Measurements from ENCODE around the gene TNIK. TPM values are rescaled to one million over a fixed set of nuclear protein-coding genes. Genes with fewer than 3 reads are reported as not detected.

The TNIK gene
- total RNA-seq, 1 donor from 2014 or later, result 38.1 TPM

- no peak for DNase-seq (ENCODE audit: extremely low spot score, unreplicated experiment)
- no peak overlapping the region for H3K27ac Mint-ChIP-seq
- TF ChIP-seq, protein P1, sequence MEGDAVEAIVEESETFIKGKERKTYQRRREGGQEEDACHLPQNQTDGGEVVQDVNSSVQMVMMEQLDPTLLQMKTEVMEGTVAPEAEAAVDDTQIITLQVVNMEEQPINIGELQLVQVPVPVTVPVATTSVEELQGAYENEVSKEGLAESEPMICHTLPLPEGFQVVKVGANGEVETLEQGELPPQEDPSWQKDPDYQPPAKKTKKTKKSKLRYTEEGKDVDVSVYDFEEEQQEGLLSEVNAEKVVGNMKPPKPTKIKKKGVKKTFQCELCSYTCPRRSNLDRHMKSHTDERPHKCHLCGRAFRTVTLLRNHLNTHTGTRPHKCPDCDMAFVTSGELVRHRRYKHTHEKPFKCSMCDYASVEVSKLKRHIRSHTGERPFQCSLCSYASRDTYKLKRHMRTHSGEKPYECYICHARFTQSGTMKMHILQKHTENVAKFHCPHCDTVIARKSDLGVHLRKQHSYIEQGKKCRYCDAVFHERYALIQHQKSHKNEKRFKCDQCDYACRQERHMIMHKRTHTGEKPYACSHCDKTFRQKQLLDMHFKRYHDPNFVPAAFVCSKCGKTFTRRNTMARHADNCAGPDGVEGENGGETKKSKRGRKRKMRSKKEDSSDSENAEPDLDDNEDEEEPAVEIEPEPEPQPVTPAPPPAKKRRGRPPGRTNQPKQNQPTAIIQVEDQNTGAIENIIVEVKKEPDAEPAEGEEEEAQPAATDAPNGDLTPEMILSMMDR (conservative IDR thresholded peaks at IDR 0.05), result no peak
- no peaks in the 10 kb centered on the region for H3K4me1 Mint-ChIP-seq (ENCODE audit: unreplicated experiment)
- no peaks in the 10 kb centered on the region for H3K27me3 Mint-ChIP-seq
- H3K36me3 Mint-ChIP-seq, result no peaks in the 10 kb centered on the region
- H3K9me3 Mint-ChIP-seq, result no peaks in the 10 kb centered on the region
- no peak overlapping the region for H3K4me3 Mint-ChIP-seq
Measured at GRCh38 chr3:171491361-171491760, 31.2 kb upstream of the TNIK start.

DNA sequence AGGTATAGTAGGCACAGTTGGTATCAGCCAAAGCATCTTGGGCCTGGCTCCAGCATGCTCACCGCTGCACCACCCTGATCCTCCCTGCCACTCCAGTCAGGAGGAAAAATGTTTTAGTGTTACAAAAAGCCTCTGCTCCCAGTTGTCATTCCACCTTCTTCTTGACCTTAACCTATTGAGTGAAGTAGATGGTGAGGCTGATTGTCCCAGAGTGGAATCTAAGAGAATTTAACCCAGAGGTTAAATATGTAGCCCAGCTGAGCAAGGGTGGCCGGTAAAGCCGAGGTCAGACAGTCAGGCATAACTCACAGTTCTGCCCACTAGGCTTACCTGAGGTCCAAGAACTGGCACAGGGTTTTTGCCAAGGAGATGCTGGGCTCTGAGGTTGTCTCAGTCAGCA lies 30.7 kb upstream of the TNIK start:
- H3K4me3 Mint-ChIP-seq, result no peak overlapping the region
- H3K27ac Mint-ChIP-seq, result no peak overlapping the region
- no peaks in the 10 kb centered on the region for H3K4me1 Mint-ChIP-seq (ENCODE audit: unreplicated experiment)
- no peaks in the 10 kb centered on the region for H3K9me3 Mint-ChIP-seq
- no peaks in the 10 kb centered on the region for H3K27me3 Mint-ChIP-seq
- no peak for DNase-seq (ENCODE audit: extremely low spot score, unreplicated experiment)
- H3K36me3 Mint-ChIP-seq, result no peaks in the 10 kb centered on the region
- TF ChIP-seq, protein P1 (conservative IDR thresholded peaks at IDR 0.05), result no peak

DNA sequence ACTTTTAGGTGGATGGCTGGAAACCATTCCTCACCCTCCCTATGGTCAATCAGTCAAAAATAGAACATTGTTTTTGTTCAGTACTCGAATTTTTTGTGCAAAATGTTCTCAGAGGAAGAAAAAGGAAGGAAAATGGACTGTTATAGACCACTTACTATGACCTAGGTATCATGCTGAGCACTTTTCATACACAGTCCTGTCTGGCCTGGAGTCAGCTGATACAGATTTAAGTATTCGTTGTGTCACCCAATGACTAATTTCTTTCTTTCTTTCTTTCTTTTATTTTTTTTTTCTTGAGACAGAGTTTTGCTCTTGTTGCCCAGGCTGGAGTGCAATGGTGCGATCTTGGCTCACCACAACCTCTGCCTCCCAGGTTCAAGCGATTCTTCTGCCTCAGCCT lies 29.1 kb upstream of the TNIK start:
- no peaks in the 10 kb centered on the region for H3K27me3 Mint-ChIP-seq
- H3K27ac Mint-ChIP-seq, result no peak overlapping the region
- TF ChIP-seq, protein P1 (conservative IDR thresholded peaks at IDR 0.05), result no peak
- H3K36me3 Mint-ChIP-seq, result no peaks in the 10 kb centered on the region
- no peak for DNase-seq (ENCODE audit: extremely low spot score, unreplicated experiment)
- H3K4me1 Mint-ChIP-seq (ENCODE audit: unreplicated experiment), result no peaks in the 10 kb centered on the region
- H3K9me3 Mint-ChIP-seq, result no peaks in the 10 kb centered on the region
- H3K4me3 Mint-ChIP-seq, result no peak overlapping the region

DNA sequence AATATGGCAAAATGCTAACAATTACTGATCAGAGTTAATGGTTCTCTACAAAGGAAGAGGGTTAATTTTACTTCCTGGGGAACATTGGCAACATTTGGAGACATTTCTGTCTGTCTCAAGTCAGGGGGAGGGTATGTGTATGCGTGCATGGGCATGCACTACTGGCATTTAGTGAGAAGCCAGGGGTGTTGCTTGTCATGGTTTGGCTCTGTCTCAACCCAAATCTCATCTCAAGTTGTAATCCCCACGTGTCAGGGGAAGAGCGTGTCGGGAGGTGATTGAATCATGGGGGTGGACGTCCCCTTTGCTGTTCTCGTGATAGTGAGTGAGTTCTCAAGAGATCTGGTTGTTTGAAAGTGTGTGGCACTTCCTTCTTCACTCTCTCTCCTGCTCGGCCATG lies 28.3 kb upstream of the TNIK start:
- H3K4me3 Mint-ChIP-seq, result no peak overlapping the region
- no peaks in the 10 kb centered on the region for H3K36me3 Mint-ChIP-seq
- no peaks in the 10 kb centered on the region for H3K27me3 Mint-ChIP-seq
- no peak overlapping the region for H3K27ac Mint-ChIP-seq
- TF ChIP-seq, protein P1 (conservative IDR thresholded peaks at IDR 0.05), result no peak
- H3K9me3 Mint-ChIP-seq, result no peaks in the 10 kb centered on the region
- no peaks in the 10 kb centered on the region for H3K4me1 Mint-ChIP-seq (ENCODE audit: unreplicated experiment)
- DNase-seq (ENCODE audit: extremely low spot score, unreplicated experiment), result no peak

GRCh38 chr3:171487382-171487781 lies 27.2 kb upstream of the TNIK start:
- DNase-seq (ENCODE audit: extremely low spot score, unreplicated experiment), result no peak
- TF ChIP-seq, protein P1 (conservative IDR thresholded peaks at IDR 0.05), result no peak
- H3K9me3 Mint-ChIP-seq, result no peaks in the 10 kb centered on the region
- no peaks in the 10 kb centered on the region for H3K36me3 Mint-ChIP-seq
- no peak overlapping the region for H3K27ac Mint-ChIP-seq
- no peak overlapping the region for H3K4me3 Mint-ChIP-seq
- no peaks in the 10 kb centered on the region for H3K27me3 Mint-ChIP-seq
- H3K4me1 Mint-ChIP-seq (ENCODE audit: unreplicated experiment), result no peaks in the 10 kb centered on the region

- Mint-ChIP-seq H3K27me3 (peaks cover 6% of the 10 kb centered on the region), H3K27ac (no peak overlapping the region), H3K36me3 (no peaks in the 10 kb centered on the region), H3K4me3 (no peak overlapping the region), H3K4me1 (ENCODE audit: unreplicated experiment) (no peaks in the 10 kb centered on the region), H3K9me3 (no peaks in the 10 kb centered on the region)
- TF ChIP-seq, protein P1 (conservative IDR thresholded peaks at IDR 0.05), result no peak
- no peak for DNase-seq (ENCODE audit: extremely low spot score, unreplicated experiment)
Measured at GRCh38 chr3:171485338-171485737, 25.1 kb upstream of the TNIK start.
